Natural killer cell (primary cell): ENCODE data around the gene ALOX5. TPM values are rescaled to one million over a fixed set of nuclear protein-coding genes. Genes with fewer than 3 reads are reported as not detected.

Experiments used
- ATAC-seq, 3 donors: fragments of 150-1000 bp in 2 of 3; fragments of 200-7000 bp in 1 of 3; cut with Tn5 transposase; 1 replicate in 1 of 3; 2 replicates in 2 of 3; pipeline ENCODE4 v1.10.0; 2021; ENCODE audit warnings: mild to moderate bottlenecking in 2 of 3, moderate library complexity in 2 of 3
- DNase-seq, 2 donors: peaks; one replicate each; pipeline versions ENCODE4 v3.0.0 to v3.0.0-alpha.2; 2013 to 2021; ENCODE audit warnings: mixed read lengths in 1 of 2
- H3K27ac ChIP-seq: one replicate; pipeline ENCODE4 v1.5.1; 2013; ENCODE audit warnings: mild to moderate bottlenecking, low read length
- H3K27me3 ChIP-seq: one replicate; pipeline ENCODE4 v1.6.1; 2013; ENCODE audit warnings: low read length; ENCODE audit not compliant: control insufficient read depth, insufficient read depth
- H3K36me3 ChIP-seq: one replicate; pipeline ENCODE4 v1.6.1; 2013; ENCODE audit warnings: low read length; ENCODE audit not compliant: control insufficient read depth, insufficient read depth
- H3K4me1 ChIP-seq: one replicate; pipeline ENCODE4 v1.6.1; 2013; ENCODE audit warnings: low read length; ENCODE audit not compliant: control insufficient read depth, insufficient read depth
- H3K4me3 ChIP-seq: one replicate; pipeline ENCODE4 v1.5.1; 2013; ENCODE audit warnings: low read length
- H3K9me3 ChIP-seq: one replicate; pipeline ENCODE4 v1.6.1; 2013; ENCODE audit warnings: low read length; ENCODE audit not compliant: control insufficient read depth, insufficient read depth
- H3K27ac Mint-ChIP-seq, 2 donors: one replicate each; pipeline ENCODE4 v1.8.0; 2022; ENCODE audit warnings: mild to moderate bottlenecking in 2 of 2, mixed read lengths in 2 of 2, moderate library complexity in 1 of 2
- H3K27me3 Mint-ChIP-seq, 2 donors: one replicate each; pipeline ENCODE4 v1.8.0; 2022; ENCODE audit warnings: low read depth in 2 of 2, mixed read lengths in 2 of 2
- H3K36me3 Mint-ChIP-seq: one replicate; pipeline ENCODE4 v1.8.0; 2022; ENCODE audit warnings: mixed read lengths
- H3K4me1 Mint-ChIP-seq, 2 donors: one replicate each; pipeline ENCODE4 v1.8.0; 2022; ENCODE audit warnings: mixed read lengths in 2 of 2
- H3K4me3 Mint-ChIP-seq: one replicate; pipeline ENCODE4 v1.8.0; 2022; ENCODE audit warnings: mild to moderate bottlenecking, moderate library complexity, mixed read lengths
- H3K9me3 Mint-ChIP-seq, 2 donors: one replicate each; pipeline ENCODE4 v1.8.0; 2022; ENCODE audit warnings: mixed read lengths in 2 of 2
- CTCF ChIP-seq: fragments of 200-600 bp; IDR thresholded peaks from one replicate; pipeline ENCODE4 v1.8.0; 2022; ENCODE audit warnings: antibody characterized with exemption
- WGBS: methylation state at CpG from one replicate; pipeline ENCODE4 v1.1.7; 2013; ENCODE audit warnings: missing lambda C conversion rate; ENCODE audit not compliant: insufficient coverage; 5-methylcytosine and 5-hydroxymethylcytosine counted together
- intact Hi-C: fragments of 100-400 bp; cut with micrococcal nuclease; formaldehyde crosslinking; loops from one replicate; pipeline ENCODE4 v1.14.2; 2022
- total RNA-seq, 4 donors: library from RNA; stranded (reverse); fragments of 120-200 nt in 1 of 4; gene quantifications; one replicate each; pipeline versions ENCODE4 v1.2.3 to v1.2.4, GENCODE V29; 2013 to 2022

The ALOX5 gene
- total RNA-seq, 3 donors from 2014 or later (not counting 1 experiment from before 2014, with no cell fraction given), result 8.6 to 93.5 (median 12.4) TPM

- Mint-ChIP-seq H3K4me1 (no peaks in the 10 kb centered on the region), H3K4me3 (no peak overlapping the region), H3K9me3 (peaks cover 0 to 3% of the 10 kb centered on the region in 2 donors), H3K27ac (no peak overlapping the region), H3K27me3 (peaks cover 25 to 52% of the 10 kb centered on the region in 2 donors), H3K36me3 (peaks cover 15% of the 10 kb centered on the region)
- TF ChIP-seq CTCF, result no peak
- intact Hi-C loops, result no loop called here
- 98% methylated on average over 6 of the region's 7 CpGs for WGBS
- DNase-seq (no peak), ATAC-seq (no peak)
- Histone ChIP-seq H3K4me3 (no peak overlapping the region), H3K27me3 (no peaks in the 10 kb centered on the region), H3K9me3 (no peaks in the 10 kb centered on the region), H3K36me3 (no peaks in the 10 kb centered on the region), H3K4me1 (no peaks in the 10 kb centered on the region), H3K27ac (no peak overlapping the region)
These were observed 21.5 kb downstream of the ALOX5 start for GRCh38 chr10:45395554-45395953.

GRCh38 chr10:45398595-45398994, 24.6 kb downstream of the ALOX5 start:
- Histone ChIP-seq H3K27ac (no peak overlapping the region), H3K27me3 (no peaks in the 10 kb centered on the region), H3K4me1 (no peaks in the 10 kb centered on the region), H3K9me3 (no peaks in the 10 kb centered on the region), H3K36me3 (no peaks in the 10 kb centered on the region), H3K4me3 (no peak overlapping the region)
- no peak overlapping the region for H3K4me3 Mint-ChIP-seq
- peaks cover 15% of the 10 kb centered on the region for H3K36me3 Mint-ChIP-seq
- H3K27me3 Mint-ChIP-seq, result peaks cover 35 to 57% of the 10 kb centered on the region in 2 donors
- H3K9me3 Mint-ChIP-seq, result peaks cover 0 to 3% of the 10 kb centered on the region in 2 donors
- TF ChIP-seq CTCF, result no peak
- no peak for DNase-seq
- WGBS, result 78% methylated on average over 1 of the region's 1 CpG
- no peak overlapping the region for H3K27ac Mint-ChIP-seq
- H3K4me1 Mint-ChIP-seq, result no peaks in the 10 kb centered on the region
- no peak for ATAC-seq
- intact Hi-C loops, result no loop called here

GRCh38 chr10:45399113-45399512, 25.1 kb downstream of the ALOX5 start:
- no peaks in the 10 kb centered on the region for H3K4me1 Mint-ChIP-seq
- H3K9me3 Mint-ChIP-seq, result peaks cover 0 to 3% of the 10 kb centered on the region in 2 donors
- no peaks in the 10 kb centered on the region for H3K4me1 ChIP-seq
- no peak overlapping the region for H3K4me3 ChIP-seq
- peaks cover 15% of the 10 kb centered on the region for H3K36me3 Mint-ChIP-seq
- no peak for ATAC-seq
- no peaks in the 10 kb centered on the region for H3K36me3 ChIP-seq
- H3K27ac ChIP-seq, result no peak overlapping the region
- no peak for DNase-seq
- peaks cover 37 to 57% of the 10 kb centered on the region in 2 donors for H3K27me3 Mint-ChIP-seq
- no peak overlapping the region for H3K4me3 Mint-ChIP-seq
- H3K27me3 ChIP-seq, result no peaks in the 10 kb centered on the region
- H3K9me3 ChIP-seq, result no peaks in the 10 kb centered on the region
- intact Hi-C loops, result no loop called here
- 17% methylated on average over 1 of the region's 2 CpGs for WGBS
- H3K27ac Mint-ChIP-seq, result no peak overlapping the region
- no peak for TF ChIP-seq CTCF

- no peaks in the 10 kb centered on the region for H3K9me3 ChIP-seq
- ATAC-seq, result no peak
- no peaks in the 10 kb centered on the region for H3K36me3 ChIP-seq
- no peak for TF ChIP-seq CTCF
- Mint-ChIP-seq H3K36me3 (no peaks in the 10 kb centered on the region), H3K27me3 (peaks cover 48 to 67% of the 10 kb centered on the region in 2 donors), H3K27ac (no peak overlapping the region), H3K4me3 (no peak overlapping the region), H3K4me1 (no peaks in the 10 kb centered on the region), H3K9me3 (no peaks in the 10 kb centered on the region)
- 93% methylated on average over 7 of the region's 8 CpGs for WGBS
- H3K4me1 ChIP-seq, result no peaks in the 10 kb centered on the region
- intact Hi-C loops, result no loop called here
- no peak for DNase-seq
- H3K27me3 ChIP-seq, result no peaks in the 10 kb centered on the region
- no peak overlapping the region for H3K27ac ChIP-seq
- no peak overlapping the region for H3K4me3 ChIP-seq
These were observed 29.1 kb downstream of the ALOX5 start for GRCh38 chr10:45403151-45403550.
